HG03457 (cell line): ENCODE data around the gene MINDY4.

Source experiments
- ATAC-seq: cut with Tn5 transposase; IDR thresholded peaks from one replicate; pipeline ENCODE4 v1.9.1; 2021; ENCODE audit warnings: moderate number of reproducible peaks; ENCODE audit not compliant: unreplicated experiment

Gene MINDY4

GRCh38 chr7:30771174-30771879 lies at the start of gene MINDY4:
Gene MINDY4 (plus strand): TSS chr7:30771417. CDS start chr7:30771494, 77 bp downstream.
- peak; percentile 84 for ATAC-seq

GRCh38 chr7:30722187-30722586 lies 49.0 kb upstream of the MINDY4 start:
- no peak for ATAC-seq

GRCh38 chr7:30722671-30723070 lies 48.5 kb upstream of the MINDY4 start:
- no peak for ATAC-seq

GRCh38 chr7:30723776-30724175 lies 47.4 kb upstream of the MINDY4 start:
- ATAC-seq: no peak

GRCh38 chr7:30726296-30727006 lies 44.8 kb upstream of the MINDY4 start:
- ATAC-seq: no peak

- no peak for ATAC-seq
Observed at GRCh38 chr7:30727061-30727945, 43.9 kb upstream of the MINDY4 start.

GRCh38 chr7:30728591-30729100 lies 42.6 kb upstream of the MINDY4 start:
- no peak for ATAC-seq

- ATAC-seq: no peak
Observed at GRCh38 chr7:30729642-30730041, 41.6 kb upstream of the MINDY4 start.

GRCh38 chr7:30730097-30730496 lies 41.1 kb upstream of the MINDY4 start:
- ATAC-seq: no peak

- ATAC-seq: no peak
Observed at GRCh38 chr7:30730996-30731395, 40.2 kb upstream of the MINDY4 start.

GRCh38 chr7:30731581-30731980 lies 39.6 kb upstream of the MINDY4 start:
- ATAC-seq: no peak

- ATAC-seq: no peak
Observed at GRCh38 chr7:30732606-30733005, 38.6 kb upstream of the MINDY4 start.

GRCh38 chr7:30733216-30733615 lies 38.0 kb upstream of the MINDY4 start:
- ATAC-seq: no peak

- no peak for ATAC-seq
Observed at GRCh38 chr7:30733691-30734090, 37.5 kb upstream of the MINDY4 start.

GRCh38 chr7:30734497-30734896 lies 36.7 kb upstream of the MINDY4 start:
- ATAC-seq: no peak

- ATAC-seq: no peak
Observed at GRCh38 chr7:30735631-30736030, 35.6 kb upstream of the MINDY4 start.

- ATAC-seq: no peak
Observed at GRCh38 chr7:30736291-30736690, 34.9 kb upstream of the MINDY4 start.

GRCh38 chr7:30738026-30738915 lies 32.9 kb upstream of the MINDY4 start:
- no peak for ATAC-seq

- ATAC-seq: no peak
Observed at GRCh38 chr7:30739691-30740090, 31.5 kb upstream of the MINDY4 start.
